HepG2 (cell line): ENCODE data around the gene MEF2A. TPM values are rescaled to one million over a fixed set of nuclear protein-coding genes. Genes with fewer than 3 reads are reported as not detected.

ENCODE experiments used
- CCAR2 ChIP-seq: fragments of 200-400 bp; formaldehyde crosslinking; optimal IDR thresholded peaks from 2 replicates; pipeline ENCODE3; 2018; ENCODE audit warnings: low read depth, mild to moderate bottlenecking, low read length, moderate library complexity
- ZBTB37 ChIP-seq: sonication (generic); formaldehyde crosslinking; IDR thresholded peaks from 2 replicates; pipeline ENCODE4 v1.4.0; 2020; ENCODE audit warnings: mild to moderate bottlenecking, missing genetic modification reagents
- ZFP82 ChIP-seq: sonication (generic); formaldehyde crosslinking; IDR thresholded peaks from 2 replicates; pipeline ENCODE4 v1.5.1; 2020; ENCODE audit warnings: mild to moderate bottlenecking, missing genetic modification reagents, borderline replicate concordance
- ZKSCAN8 ChIP-seq: IDR thresholded peaks from 2 replicates; pipeline ENCODE4 v1.6.1; 2016; ENCODE audit warnings: borderline replicate concordance, missing genetic modification reagents, missing compliant biosample characterization
- ZMAT3 ChIP-seq: sonication (generic); formaldehyde crosslinking; conservative IDR thresholded peaks from 2 replicates; pipeline ENCODE4 v1.7.0; 2021; ENCODE audit warnings: missing genetic modification reagents
- ZNF138 ChIP-seq: sonication (generic); formaldehyde crosslinking; IDR thresholded peaks from 2 replicates; pipeline ENCODE4 v1.5.0; 2020; ENCODE audit warnings: mild to moderate bottlenecking, low read depth, missing genetic modification reagents
- ZNF746 ChIP-seq: sonication (generic); formaldehyde crosslinking; IDR thresholded peaks from 2 replicates; pipeline ENCODE4 v1.8.0; 2022; ENCODE audit warnings: mild to moderate bottlenecking, missing genetic modification reagents
- polyA plus RNA-seq, 8 experiments: library from polyadenylated mRNA; depleted of rRNA in 3 of 8; stranded (reverse) in 7 of 8; unstranded in 1 of 8; fragments of >200 nt; fragmentation: Illumina TruSeq in 4 of 8; extraction: Trizol in 4 of 8; gene quantifications; 2 replicates each; pipeline versions ENCODE4 v1.2.1 to v1.2.3, GENCODE V29; 2011 to 2016; ENCODE audit warnings: low read depth in 4 of 8, missing spikeins in 1 of 8, mixed read lengths in 1 of 8; ENCODE audit not compliant: insufficient read depth in 1 of 8
- total RNA-seq, 5 experiments: library from RNA; depleted of rRNA; stranded (reverse); fragments of >200 nt; fragmentation: Illumina TruSeq; extraction: Trizol; gene quantifications; 2 replicates each; pipeline ENCODE4 v1.2.3, GENCODE V29; 2016; ENCODE audit warnings: low read depth in 1 of 5
- TF ChIP-seq, protein P1 (sequence below): sonication (generic); formaldehyde crosslinking; IDR thresholded peaks from 2 replicates; pipeline ENCODE4 v1.4.0; 2020; ENCODE audit warnings: missing genetic modification reagents
- TF ChIP-seq, protein P2 (sequence below), 2 experiments: sonication (generic) in 1 of 2; formaldehyde crosslinking in 1 of 2; IDR thresholded peaks; 2 replicates each; pipeline versions ENCODE4 v1.4.0 to v1.6.1; 2018 to 2020; ENCODE audit warnings: missing genetic modification reagents in 2 of 2, borderline replicate concordance in 1 of 2, low read depth in 1 of 2, mild to moderate bottlenecking in 1 of 2, missing biosample characterization in 1 of 2

MEF2A gene
- total and polyA plus RNA-seq, 2 of the 13 experiments (the other 11 are each of a cell fraction or from before 2014, with no cell fraction given), result 15.2 to 24.4 TPM

DNA sequence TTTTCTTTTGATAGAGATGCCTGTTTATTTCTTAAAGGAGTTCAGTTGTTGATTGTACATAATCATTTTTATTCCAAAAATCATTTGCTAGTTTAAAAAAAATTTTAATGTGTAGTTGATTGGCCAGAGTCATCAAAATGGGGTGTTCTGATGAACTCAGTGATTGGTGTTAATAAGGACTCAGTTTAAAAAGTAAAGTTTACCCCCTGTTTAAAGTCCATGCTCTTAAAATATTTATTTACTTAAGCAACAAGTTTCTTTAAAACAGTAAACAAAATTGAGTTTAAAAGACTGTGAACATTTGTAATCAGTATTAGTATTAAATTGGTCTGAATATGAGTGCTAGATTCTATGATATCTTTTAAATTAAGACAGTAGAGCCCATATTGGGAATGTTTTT, 56.0 kb downstream of the MEF2A start (continued):
- TF ChIP-seq ZBTB37 (CRISPR knock-in tag) (no peak), ZFP82 (CRISPR knock-in tag) (no peak), ZNF138 (no peak), ZKSCAN8 (no peak), ZNF746 (CRISPR knock-in tag) (no peak), CCAR2 (no peak), ZMAT3 (CRISPR knock-in tag) (no peak)
- TF ChIP-seq, protein P1, sequence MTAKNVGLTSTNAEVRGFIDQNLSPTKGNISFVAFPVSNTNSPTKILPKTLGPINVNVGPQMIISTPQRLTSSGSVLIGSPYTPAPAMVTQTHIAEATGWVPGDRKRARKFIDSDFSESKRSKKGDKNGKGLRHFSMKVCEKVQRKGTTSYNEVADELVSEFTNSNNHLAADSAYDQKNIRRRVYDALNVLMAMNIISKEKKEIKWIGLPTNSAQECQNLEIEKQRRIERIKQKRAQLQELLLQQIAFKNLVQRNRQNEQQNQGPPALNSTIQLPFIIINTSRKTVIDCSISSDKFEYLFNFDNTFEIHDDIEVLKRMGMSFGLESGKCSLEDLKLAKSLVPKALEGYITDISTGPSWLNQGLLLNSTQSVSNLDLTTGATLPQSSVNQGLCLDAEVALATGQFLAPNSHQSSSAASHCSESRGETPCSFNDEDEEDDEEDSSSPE, result no peak
- TF ChIP-seq, protein P2, sequence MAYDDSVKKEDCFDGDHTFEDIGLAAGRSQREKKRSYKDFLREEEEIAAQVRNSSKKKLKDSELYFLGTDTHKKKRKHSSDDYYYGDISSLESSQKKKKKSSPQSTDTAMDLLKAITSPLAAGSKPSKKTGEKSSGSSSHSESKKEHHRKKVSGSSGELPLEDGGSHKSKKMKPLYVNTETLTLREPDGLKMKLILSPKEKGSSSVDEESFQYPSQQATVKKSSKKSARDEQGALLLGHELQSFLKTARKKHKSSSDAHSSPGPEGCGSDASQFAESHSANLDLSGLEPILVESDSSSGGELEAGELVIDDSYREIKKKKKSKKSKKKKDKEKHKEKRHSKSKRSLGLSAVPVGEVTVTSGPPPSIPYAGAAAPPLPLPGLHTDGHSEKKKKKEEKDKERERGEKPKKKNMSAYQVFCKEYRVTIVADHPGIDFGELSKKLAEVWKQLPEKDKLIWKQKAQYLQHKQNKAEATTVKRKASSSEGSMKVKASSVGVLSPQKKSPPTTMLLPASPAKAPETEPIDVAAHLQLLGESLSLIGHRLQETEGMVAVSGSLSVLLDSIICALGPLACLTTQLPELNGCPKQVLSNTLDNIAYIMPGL (CRISPR knock-in tag; IDR thresholded peaks at IDR 0.05; ENCODE audit: borderline replicate concordance in 1 of 2, low read depth in 1 of 2), result no peak
